ENCODE measurements around the gene SMIM33.
"Not testable (repeated sequence)": the region's sequence is repeated elsewhere in the genome, so short reads cannot be mapped to it uniquely, and the experiment has no call there.

- TF ChIP-seq CTCF (IDR thresholded peaks at IDR 0.05), result peak; percentile 64 to 90 (median 88)
- not testable (repeated sequence) for TF ChIP-seq POLR2A (IDR thresholded peaks at IDR 0.05)
Measured at GRCh38 chr5:139513434-139513833, 42.6 kb downstream of the SMIM33 start.

All from upper lobe of left lung (tissue), 4 donors.